Adipocyte (in vitro differentiated cells): Measurements from ENCODE around the gene ERO1A.

Source experiments
- DNase-seq: peaks from one replicate; pipeline ENCODE4 v3.0.0-alpha.2; 2015; ENCODE audit warnings: low read depth
- H3K27me3 ChIP-seq: replicated peaks from 2 replicates; pipeline ENCODE4 v1.7.0; 2013; ENCODE audit warnings: mild to moderate bottlenecking, low read length, moderate library complexity; ENCODE audit not compliant: control insufficient read depth, insufficient read depth
- H3K36me3 ChIP-seq: 2 replicates; pipeline ENCODE4 v1.7.0; 2013; ENCODE audit warnings: low read length, mild to moderate bottlenecking, moderate library complexity; ENCODE audit not compliant: control insufficient read depth, insufficient read depth, severe bottlenecking
- H3K4me1 ChIP-seq: 2 replicates; pipeline ENCODE4 v1.7.0; 2013; ENCODE audit warnings: mild to moderate bottlenecking, low read length, moderate library complexity; ENCODE audit not compliant: control insufficient read depth, insufficient read depth
- H3K4me3 ChIP-seq: 2 replicates; pipeline ENCODE4 v1.7.0; 2013; ENCODE audit warnings: mild to moderate bottlenecking, low read length, moderate library complexity
- H3K9ac ChIP-seq: 2 replicates; pipeline ENCODE4 v1.7.0; 2013; ENCODE audit warnings: mild to moderate bottlenecking, low read length, moderate library complexity
- H3K9me3 ChIP-seq: 2 replicates; pipeline ENCODE4 v1.7.0; 2013; ENCODE audit warnings: mild to moderate bottlenecking, low read length, moderate library complexity; ENCODE audit not compliant: control insufficient read depth

The ERO1A gene

GRCh38 chr14:52694761-52695480 is 437 bp downstream of the ERO1A start:
- Histone ChIP-seq H3K9me3 (no peaks in the 10 kb centered on the region), H3K4me3 (peak overlapping the region; percentile 96), H3K9ac (peak overlapping the region; percentile 96), H3K4me1 (peaks cover 31% of the 10 kb centered on the region), H3K27me3 (no peaks in the 10 kb centered on the region), H3K36me3 (no peaks in the 10 kb centered on the region)
- peak; percentile 67 for DNase-seq

GRCh38 chr14:52693532-52693931 is 1.8 kb downstream of the ERO1A start:
- no peak for DNase-seq
- Histone ChIP-seq H3K27me3 (no peaks in the 10 kb centered on the region), H3K9me3 (no peaks in the 10 kb centered on the region), H3K4me3 (no peak overlapping the region), H3K9ac (no peak overlapping the region), H3K36me3 (no peaks in the 10 kb centered on the region), H3K4me1 (peaks cover 31% of the 10 kb centered on the region)

GRCh38 chr14:52693036-52693435 is 2.3 kb downstream of the ERO1A start:
- Histone ChIP-seq H3K9me3 (no peaks in the 10 kb centered on the region), H3K36me3 (no peaks in the 10 kb centered on the region), H3K9ac (no peak overlapping the region), H3K4me1 (peaks cover 31% of the 10 kb centered on the region), H3K4me3 (no peak overlapping the region), H3K27me3 (no peaks in the 10 kb centered on the region)
- DNase-seq, result peak; percentile 18

GRCh38 chr14:52692248-52692962 is 3.0 kb downstream of the ERO1A start:
- DNase-seq, result peak; percentile 80
- no peaks in the 10 kb centered on the region for H3K9me3 ChIP-seq
- peak overlapping the region; percentile 47 for H3K9ac ChIP-seq
- H3K4me1 ChIP-seq, result peaks cover 31% of the 10 kb centered on the region
- H3K4me3 ChIP-seq, result peak overlapping the region; percentile 53
- no peaks in the 10 kb centered on the region for H3K27me3 ChIP-seq
- no peaks in the 10 kb centered on the region for H3K36me3 ChIP-seq

- Histone ChIP-seq H3K4me1 (peaks cover 30% of the 10 kb centered on the region), H3K27me3 (no peaks in the 10 kb centered on the region), H3K36me3 (no peaks in the 10 kb centered on the region), H3K9me3 (no peaks in the 10 kb centered on the region), H3K9ac (no peak overlapping the region), H3K4me3 (no peak overlapping the region)
- no peak for DNase-seq
These were observed 4.2 kb downstream of the ERO1A start for GRCh38 chr14:52690983-52691760.

GRCh38 chr14:52686176-52686575 is 9.2 kb downstream of the ERO1A start:
- no peak overlapping the region for H3K4me3 ChIP-seq
- H3K27me3 ChIP-seq, result no peaks in the 10 kb centered on the region
- peaks cover 6% of the 10 kb centered on the region for H3K36me3 ChIP-seq
- DNase-seq, result no peak
- no peaks in the 10 kb centered on the region for H3K9me3 ChIP-seq
- no peak overlapping the region for H3K9ac ChIP-seq
- H3K4me1 ChIP-seq, result peaks cover 10% of the 10 kb centered on the region

GRCh38 chr14:52683985-52684520 is 11.3 kb downstream of the ERO1A start:
- H3K27me3 ChIP-seq, result no peaks in the 10 kb centered on the region
- no peak overlapping the region for H3K4me3 ChIP-seq
- no peak for DNase-seq
- H3K36me3 ChIP-seq, result peaks cover 14% of the 10 kb centered on the region
- H3K9ac ChIP-seq, result no peak overlapping the region
- no peaks in the 10 kb centered on the region for H3K9me3 ChIP-seq
- peaks cover 10% of the 10 kb centered on the region for H3K4me1 ChIP-seq

- no peaks in the 10 kb centered on the region for H3K4me1 ChIP-seq
- peaks cover 47% of the 10 kb centered on the region for H3K36me3 ChIP-seq
- no peaks in the 10 kb centered on the region for H3K9me3 ChIP-seq
- no peak for DNase-seq
- no peaks in the 10 kb centered on the region for H3K27me3 ChIP-seq
- H3K4me3 ChIP-seq, result no peak overlapping the region
- H3K9ac ChIP-seq, result no peak overlapping the region
These were observed 16.8 kb downstream of the ERO1A start for GRCh38 chr14:52678591-52678990.

GRCh38 chr14:52663850-52664249 is 31.5 kb downstream of the ERO1A start:
- DNase-seq, result no peak
- no peaks in the 10 kb centered on the region for H3K9me3 ChIP-seq
- peaks cover 39% of the 10 kb centered on the region for H3K36me3 ChIP-seq
- no peaks in the 10 kb centered on the region for H3K27me3 ChIP-seq
- H3K4me1 ChIP-seq, result no peaks in the 10 kb centered on the region
- no peak overlapping the region for H3K4me3 ChIP-seq
- no peak overlapping the region for H3K9ac ChIP-seq

GRCh38 chr14:52661314-52661713 is 34.0 kb downstream of the ERO1A start:
- Histone ChIP-seq H3K36me3 (peaks cover 48% of the 10 kb centered on the region), H3K4me3 (no peak overlapping the region), H3K9me3 (no peaks in the 10 kb centered on the region), H3K27me3 (no peaks in the 10 kb centered on the region), H3K9ac (no peak overlapping the region), H3K4me1 (no peaks in the 10 kb centered on the region)
- no peak for DNase-seq

- Histone ChIP-seq H3K27me3 (no peaks in the 10 kb centered on the region), H3K9ac (no peak overlapping the region), H3K4me3 (no peak overlapping the region), H3K9me3 (no peaks in the 10 kb centered on the region), H3K36me3 (peaks cover 43% of the 10 kb centered on the region), H3K4me1 (no peaks in the 10 kb centered on the region)
- no peak for DNase-seq
These were observed 34.5 kb downstream of the ERO1A start for GRCh38 chr14:52660832-52661231.
